ENCODE measurements around the gene PTGS2.

GRCh38 chr1:186629341-186629740 lies 50.9 kb downstream of the PTGS2 start:
- TF ChIP-seq POLR2A (IDR thresholded peaks at IDR 0.05; ENCODE audit: low read length) (no peak), GATA1 (IDR thresholded peaks at IDR 0.05; ENCODE audit: low read depth, low read length) (no peak)

All from erythroblast (primary cell).